ENCODE results near the gene LRTM2.

LRTM2 gene

GRCh38 chr12:1837541-1838204 lies 17.3 kb downstream of the LRTM2 start:
- Histone ChIP-seq H2BK120ac (ENCODE audit: low read depth, low read length) (no peak overlapping the region), H3K18ac (ENCODE audit: low read length) (no peak overlapping the region), H3K4ac (ENCODE audit: low read depth, low read length) (no peak overlapping the region), H2AK5ac (ENCODE audit: low read length) (no peak overlapping the region), H3K4me3 (ENCODE audit: low read length) (no peak overlapping the region), H3K79me2 (ENCODE audit: control insufficient read depth, insufficient read depth, low read length) (no peaks in the 10 kb centered on the region), H4K5ac (ENCODE audit: low read length) (no peak overlapping the region), H4K8ac (ENCODE audit: low read depth, low read length) (no peak overlapping the region), H3K56ac (ENCODE audit: low read length) (no peak overlapping the region), H3K23ac (ENCODE audit: low read length) (no peak overlapping the region), H3K9ac (ENCODE audit: low read length) (no peak overlapping the region), H3K4me2 (ENCODE audit: low read length) (no peak overlapping the region), H3K27ac (ENCODE audit: low read depth, low read length) (no peak overlapping the region), H2BK15ac (replicated peaks; ENCODE audit: low read depth) (no peak overlapping the region), H3K4me1 (ENCODE audit: control insufficient read depth, low read depth, low read length) (no peaks in the 10 kb centered on the region), H3K79me1 (ENCODE audit: low read length) (no peaks in the 10 kb centered on the region), H3K27me3 (ENCODE audit: insufficient read depth, low read length, poor library complexity) (no peaks in the 10 kb centered on the region), H3K36me3 (ENCODE audit: control insufficient read depth, insufficient read depth, low read length) (no peaks in the 10 kb centered on the region), H2BK5ac (ENCODE audit: low read length) (no peak overlapping the region)
- WGBS (ENCODE audit: extremely low coverage, insufficient coverage, low lambda C conversion rate), result no CpG with 5 or more reads among the region's 12 CpGs
- no peak for DNase-seq

- H3K4me1 ChIP-seq (ENCODE audit: control insufficient read depth, low read depth, low read length), result no peaks in the 10 kb centered on the region
- H3K79me2 ChIP-seq (ENCODE audit: control insufficient read depth, insufficient read depth, low read length), result no peaks in the 10 kb centered on the region
- no peak overlapping the region for H3K18ac ChIP-seq (ENCODE audit: low read length)
- no peak overlapping the region for H3K23ac ChIP-seq (ENCODE audit: low read length)
- no peak overlapping the region for H2BK5ac ChIP-seq (ENCODE audit: low read length)
- H2BK120ac ChIP-seq (ENCODE audit: low read depth, low read length), result no peak overlapping the region
- no peaks in the 10 kb centered on the region for H3K36me3 ChIP-seq (ENCODE audit: control insufficient read depth, insufficient read depth, low read length)
- DNase-seq, result no peak
- H3K4ac ChIP-seq (ENCODE audit: low read depth, low read length), result no peak overlapping the region
- H3K56ac ChIP-seq (ENCODE audit: low read length), result no peak overlapping the region
- no peaks in the 10 kb centered on the region for H3K27me3 ChIP-seq (ENCODE audit: insufficient read depth, low read length, poor library complexity)
- no peak overlapping the region for H3K4me2 ChIP-seq (ENCODE audit: low read length)
- H3K27ac ChIP-seq (ENCODE audit: low read depth, low read length), result no peak overlapping the region
- H3K9ac ChIP-seq (ENCODE audit: low read length), result no peak overlapping the region
- no peak overlapping the region for H2AK5ac ChIP-seq (ENCODE audit: low read length)
- no peak overlapping the region for H4K5ac ChIP-seq (ENCODE audit: low read length)
- H2BK15ac ChIP-seq (replicated peaks; ENCODE audit: low read depth), result no peak overlapping the region
- no peaks in the 10 kb centered on the region for H3K79me1 ChIP-seq (ENCODE audit: low read length)
- no peak overlapping the region for H3K4me3 ChIP-seq (ENCODE audit: low read length)
- no peak overlapping the region for H4K8ac ChIP-seq (ENCODE audit: low read depth, low read length)
- WGBS (ENCODE audit: extremely low coverage, insufficient coverage, low lambda C conversion rate), result no CpG with 5 or more reads among the region's 26 CpGs
These were observed 18.0 kb downstream of the LRTM2 start for GRCh38 chr12:1838205-1838993.

- Histone ChIP-seq H2BK5ac (ENCODE audit: low read length) (no peak overlapping the region), H2AK5ac (ENCODE audit: low read length) (no peak overlapping the region), H2BK15ac (replicated peaks; ENCODE audit: low read depth) (no peak overlapping the region), H4K5ac (ENCODE audit: low read length) (no peak overlapping the region), H3K36me3 (ENCODE audit: control insufficient read depth, insufficient read depth, low read length) (no peaks in the 10 kb centered on the region), H3K27ac (ENCODE audit: low read depth, low read length) (no peak overlapping the region), H3K23ac (ENCODE audit: low read length) (no peak overlapping the region), H3K4me2 (ENCODE audit: low read length) (no peak overlapping the region), H3K79me2 (ENCODE audit: control insufficient read depth, insufficient read depth, low read length) (no peaks in the 10 kb centered on the region), H3K27me3 (ENCODE audit: insufficient read depth, low read length, poor library complexity) (no peaks in the 10 kb centered on the region), H2BK120ac (ENCODE audit: low read depth, low read length) (no peak overlapping the region), H3K4me1 (ENCODE audit: control insufficient read depth, low read depth, low read length) (no peaks in the 10 kb centered on the region), H3K18ac (ENCODE audit: low read length) (no peak overlapping the region), H3K56ac (ENCODE audit: low read length) (no peak overlapping the region), H4K8ac (ENCODE audit: low read depth, low read length) (no peak overlapping the region), H3K4me3 (ENCODE audit: low read length) (no peak overlapping the region), H3K79me1 (ENCODE audit: low read length) (no peaks in the 10 kb centered on the region), H3K4ac (ENCODE audit: low read depth, low read length) (no peak overlapping the region), H3K9ac (ENCODE audit: low read length) (no peak overlapping the region)
- DNase-seq, result no peak
- no CpG with 5 or more reads among the region's 15 CpGs for WGBS (ENCODE audit: extremely low coverage, insufficient coverage, low lambda C conversion rate)
These were observed 18.6 kb downstream of the LRTM2 start for GRCh38 chr12:1838994-1839365.

- H4K8ac ChIP-seq (ENCODE audit: low read depth, low read length), result no peak overlapping the region
- no peaks in the 10 kb centered on the region for H3K27me3 ChIP-seq (ENCODE audit: insufficient read depth, low read length, poor library complexity)
- H2BK15ac ChIP-seq (replicated peaks; ENCODE audit: low read depth), result no peak overlapping the region
- H2BK5ac ChIP-seq (ENCODE audit: low read length), result no peak overlapping the region
- H3K36me3 ChIP-seq (ENCODE audit: control insufficient read depth, insufficient read depth, low read length), result no peaks in the 10 kb centered on the region
- H2AK5ac ChIP-seq (ENCODE audit: low read length), result no peak overlapping the region
- H3K9ac ChIP-seq (ENCODE audit: low read length), result no peak overlapping the region
- no peak overlapping the region for H3K4ac ChIP-seq (ENCODE audit: low read depth, low read length)
- no peak overlapping the region for H3K56ac ChIP-seq (ENCODE audit: low read length)
- H2BK120ac ChIP-seq (ENCODE audit: low read depth, low read length), result no peak overlapping the region
- no peak overlapping the region for H3K27ac ChIP-seq (ENCODE audit: low read depth, low read length)
- no peak for DNase-seq
- no peak overlapping the region for H3K23ac ChIP-seq (ENCODE audit: low read length)
- no CpG with 5 or more reads among the region's 10 CpGs for WGBS (ENCODE audit: extremely low coverage, insufficient coverage, low lambda C conversion rate)
- no peak overlapping the region for H3K4me2 ChIP-seq (ENCODE audit: low read length)
- H4K5ac ChIP-seq (ENCODE audit: low read length), result no peak overlapping the region
- H3K79me2 ChIP-seq (ENCODE audit: control insufficient read depth, insufficient read depth, low read length), result no peaks in the 10 kb centered on the region
- no peaks in the 10 kb centered on the region for H3K79me1 ChIP-seq (ENCODE audit: low read length)
- no peak overlapping the region for H3K18ac ChIP-seq (ENCODE audit: low read length)
- H3K4me1 ChIP-seq (ENCODE audit: control insufficient read depth, low read depth, low read length), result no peaks in the 10 kb centered on the region
- no peak overlapping the region for H3K4me3 ChIP-seq (ENCODE audit: low read length)
These were observed 19.1 kb downstream of the LRTM2 start for GRCh38 chr12:1839464-1839863.

GRCh38 chr12:1839956-1840951 lies 19.9 kb downstream of the LRTM2 start:
- Histone ChIP-seq H3K4me1 (ENCODE audit: control insufficient read depth, low read depth, low read length) (no peaks in the 10 kb centered on the region), H3K9ac (ENCODE audit: low read length) (no peak overlapping the region), H3K18ac (ENCODE audit: low read length) (no peak overlapping the region), H3K4me2 (ENCODE audit: low read length) (no peak overlapping the region), H2AK5ac (ENCODE audit: low read length) (no peak overlapping the region), H3K36me3 (ENCODE audit: control insufficient read depth, insufficient read depth, low read length) (no peaks in the 10 kb centered on the region), H3K27me3 (ENCODE audit: insufficient read depth, low read length, poor library complexity) (no peaks in the 10 kb centered on the region), H4K5ac (ENCODE audit: low read length) (no peak overlapping the region), H3K56ac (ENCODE audit: low read length) (no peak overlapping the region), H3K79me2 (ENCODE audit: control insufficient read depth, insufficient read depth, low read length) (no peaks in the 10 kb centered on the region), H3K79me1 (ENCODE audit: low read length) (no peaks in the 10 kb centered on the region), H3K27ac (ENCODE audit: low read depth, low read length) (no peak overlapping the region), H3K4me3 (ENCODE audit: low read length) (no peak overlapping the region), H3K23ac (ENCODE audit: low read length) (no peak overlapping the region), H2BK15ac (replicated peaks; ENCODE audit: low read depth) (no peak overlapping the region), H2BK5ac (ENCODE audit: low read length) (no peak overlapping the region), H4K8ac (ENCODE audit: low read depth, low read length) (no peak overlapping the region), H2BK120ac (ENCODE audit: low read depth, low read length) (no peak overlapping the region), H3K4ac (ENCODE audit: low read depth, low read length) (no peak overlapping the region)
- WGBS (ENCODE audit: extremely low coverage, insufficient coverage, low lambda C conversion rate), result no CpG with 5 or more reads among the region's 24 CpGs
- no peak for DNase-seq
